Activated CD8-positive, alpha-beta memory T cell treated with anti-CD3 and anti-CD28 coated beads, Interleukin-2, amount 50 U/mL, for 24 hours (primary cell): Measurements from ENCODE around the gene PTX4.

Source experiments
- DNase-seq: peaks from one replicate; pipeline ENCODE4 v3.0.0-alpha.2; 2020; ENCODE audit errors: extremely low read depth

Gene PTX4

DNA sequence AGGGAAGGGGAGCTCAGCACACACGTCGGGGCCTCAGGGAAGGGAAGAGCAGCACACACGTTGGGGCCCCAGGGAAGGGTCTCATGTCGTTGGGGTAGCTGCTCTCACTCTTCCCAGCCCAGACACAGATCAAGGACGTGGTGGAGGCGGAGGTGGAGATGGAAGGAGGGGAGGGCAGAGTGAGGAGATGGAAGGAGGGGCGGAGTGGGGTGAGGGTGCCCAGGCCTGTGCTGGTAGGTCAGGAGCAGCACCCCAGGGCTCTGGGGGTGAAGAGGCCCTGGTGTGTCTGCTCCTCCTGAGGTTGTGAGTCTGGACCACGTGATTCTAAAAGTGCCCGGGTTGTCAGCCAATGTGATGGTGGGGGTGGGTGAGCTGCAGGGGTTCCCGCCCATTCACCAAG is 28.8 kb downstream of the PTX4 start:
- no peak for DNase-seq

- DNase-seq, result no peak
These were observed 29.8 kb downstream of the PTX4 start for GRCh38 chr16:1458977-1459341.

DNA sequence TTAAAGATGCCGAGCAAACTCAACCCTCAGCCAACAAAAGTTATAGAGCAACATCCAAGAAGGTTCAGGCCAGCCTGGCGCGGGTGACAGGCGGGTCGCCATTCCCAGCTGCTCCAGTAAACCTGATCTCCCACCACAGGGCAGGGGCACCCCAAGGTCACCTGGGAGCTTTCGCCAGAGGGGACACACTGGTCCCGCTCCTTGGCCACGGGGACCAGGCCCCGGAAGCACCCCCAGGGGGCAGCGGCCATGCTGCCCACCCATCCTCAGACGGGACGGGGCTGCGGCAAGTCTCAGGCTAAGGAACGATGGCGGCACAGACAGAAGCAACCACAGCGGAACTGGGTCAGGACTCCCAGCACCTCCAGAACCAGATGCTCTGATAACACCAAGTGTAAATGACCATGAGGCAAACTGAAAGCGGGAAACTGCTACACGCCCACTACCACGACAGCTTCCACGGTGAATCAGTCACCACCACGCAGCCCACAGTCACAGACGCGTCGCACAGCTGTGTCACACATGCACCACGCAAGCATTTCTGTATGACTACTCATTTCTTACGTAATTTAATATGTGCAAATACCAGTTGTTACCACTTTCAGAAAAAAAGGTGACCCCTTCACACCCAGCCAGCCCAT is 30.3 kb downstream of the PTX4 start:
- DNase-seq, result no peak

DNA sequence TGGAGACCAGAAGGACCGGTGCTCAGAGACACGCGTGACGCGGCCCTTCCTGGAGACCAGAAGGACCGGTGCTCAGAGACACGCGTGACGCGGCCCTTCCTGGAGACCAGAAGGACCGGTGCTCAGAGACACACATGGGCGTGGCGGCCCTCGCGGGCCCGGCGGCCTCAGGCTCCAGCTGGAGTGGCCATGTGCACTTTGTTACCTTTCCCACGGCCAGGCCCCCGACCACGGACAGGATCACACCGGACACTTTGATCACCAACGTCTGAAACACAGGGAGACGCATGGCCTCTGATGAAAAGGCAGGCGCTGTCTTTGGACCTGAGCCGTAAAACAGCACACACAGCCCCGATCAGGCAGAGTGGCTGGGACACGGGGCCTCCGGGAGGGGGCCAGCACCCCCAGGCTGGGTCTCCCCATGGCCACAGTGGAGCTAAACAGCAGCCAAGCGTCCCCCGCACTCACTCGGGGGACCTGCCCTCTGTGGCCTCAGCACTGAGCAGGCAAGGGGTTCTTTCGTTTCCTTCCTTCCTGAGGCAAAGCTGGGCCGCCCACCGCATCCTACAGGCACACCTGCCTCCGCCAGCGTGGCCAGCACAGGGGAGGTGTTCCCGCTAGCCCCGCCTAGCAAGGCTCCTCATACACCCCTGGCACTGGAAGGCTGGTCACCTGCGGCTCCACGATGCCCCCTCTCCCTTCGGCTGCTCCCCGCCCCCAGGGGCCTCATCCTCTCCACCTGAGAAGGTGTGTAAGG is 31.1 kb downstream of the PTX4 start:
- DNase-seq, result no peak

DNA sequence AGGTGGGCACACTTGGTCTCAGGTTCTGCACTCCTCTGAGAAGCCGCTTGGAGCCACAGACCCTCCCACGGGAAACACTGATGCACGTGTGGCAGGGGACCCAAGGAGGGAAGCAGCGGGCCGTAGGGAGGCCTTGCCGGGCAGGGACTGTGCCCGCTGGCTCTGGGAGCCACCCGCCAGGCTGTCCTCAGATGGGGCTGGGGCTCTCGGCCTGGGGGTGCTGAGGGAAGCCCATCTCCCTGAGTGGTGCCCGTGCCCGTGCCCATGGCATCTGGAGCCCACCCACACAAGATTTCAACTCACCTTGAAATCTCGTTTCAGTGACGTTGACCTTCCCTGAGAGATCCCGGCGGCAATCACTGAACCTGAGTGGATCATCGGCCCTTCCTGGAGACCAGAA is 31.8 kb downstream of the PTX4 start:
- DNase-seq, result no peak

GRCh38 chr16:1455190-1456171 is 33.3 kb downstream of the PTX4 start:
- DNase-seq, result no peak

DNA sequence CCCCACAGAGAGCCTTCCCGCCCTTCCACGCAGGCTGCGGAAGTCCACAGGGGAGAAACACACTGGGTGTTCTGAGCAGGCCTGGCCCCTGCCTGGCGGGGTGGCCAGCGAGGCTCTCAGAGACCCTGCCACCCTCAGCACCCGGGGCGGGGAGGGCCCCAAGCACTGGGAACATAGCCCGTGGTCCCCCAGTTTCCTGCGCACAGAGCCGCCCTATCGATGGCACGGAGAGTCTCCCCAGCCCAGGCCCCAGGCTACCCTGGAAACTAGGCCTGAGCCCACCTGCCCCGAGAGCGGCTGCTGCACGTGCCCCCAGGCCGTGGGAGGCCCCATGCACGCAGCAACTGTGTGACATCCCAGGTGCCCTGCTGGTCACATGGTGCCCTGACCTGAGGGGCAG is 34.2 kb downstream of the PTX4 start:
- no peak for DNase-seq

- no peak for DNase-seq
These were observed 35.4 kb downstream of the PTX4 start for GRCh38 chr16:1453316-1453715.

- DNase-seq, result no peak
These were observed 36.2 kb downstream of the PTX4 start for GRCh38 chr16:1452530-1452929.

DNA sequence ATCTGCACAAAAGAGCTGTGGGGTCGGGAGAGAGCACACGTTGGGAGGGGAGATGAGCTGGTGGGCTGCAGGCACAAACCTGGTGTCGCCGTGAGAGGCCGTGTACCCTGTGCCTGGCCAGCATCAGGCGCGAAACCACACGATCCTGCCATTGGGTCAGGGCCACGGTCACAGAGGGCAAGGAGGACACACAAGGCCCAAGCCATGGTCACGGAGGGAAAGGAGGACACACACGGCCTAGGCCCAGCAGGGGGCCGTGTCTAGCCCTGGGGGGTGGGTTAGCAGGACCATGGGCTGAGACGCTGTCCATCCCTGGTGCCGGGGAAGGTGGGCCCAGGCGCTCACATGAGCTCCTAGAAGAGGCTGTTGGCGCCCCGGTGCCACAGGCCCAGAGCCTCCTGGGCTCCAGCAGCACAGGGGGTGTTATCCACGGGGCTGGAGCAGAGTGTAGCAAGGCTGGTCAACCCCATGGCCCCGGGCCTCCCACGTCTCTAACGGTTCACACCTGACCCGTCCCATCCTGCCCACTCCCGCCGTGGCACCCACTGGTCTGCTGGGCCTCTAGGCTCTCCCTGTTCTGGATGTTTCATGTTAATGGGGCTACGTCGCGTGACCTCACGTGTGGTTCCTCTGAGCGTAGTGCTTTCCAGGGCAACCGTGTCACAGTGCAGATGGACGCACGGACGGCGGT is 36.9 kb downstream of the PTX4 start:
- DNase-seq, result no peak

- DNase-seq, result no peak
These were observed 37.9 kb downstream of the PTX4 start for GRCh38 chr16:1450841-1451240.

DNA sequence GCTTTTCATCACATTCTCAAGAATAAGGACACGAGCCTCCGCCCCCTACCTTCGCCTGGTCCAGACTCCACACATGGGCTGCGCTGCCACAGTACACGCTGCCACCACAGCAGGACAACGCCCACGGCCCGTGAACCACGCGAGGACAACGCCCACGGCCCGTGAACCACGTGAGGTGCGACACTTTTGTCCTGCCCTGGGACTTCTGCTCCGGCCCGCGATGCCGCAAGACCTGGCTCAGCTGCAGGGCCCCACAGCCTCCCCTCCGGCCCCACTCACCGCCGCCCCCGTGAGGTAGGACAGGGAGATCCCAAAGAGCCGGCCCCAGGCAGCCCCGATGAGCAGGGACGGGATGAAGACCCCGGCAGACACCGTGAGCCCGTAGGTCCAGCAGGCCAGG is 38.5 kb downstream of the PTX4 start:
- DNase-seq, result no peak

- no peak for DNase-seq
These were observed 39.4 kb downstream of the PTX4 start for GRCh38 chr16:1449201-1449788.

GRCh38 chr16:1448536-1449116 is 40.1 kb downstream of the PTX4 start:
- DNase-seq, result no peak

DNA sequence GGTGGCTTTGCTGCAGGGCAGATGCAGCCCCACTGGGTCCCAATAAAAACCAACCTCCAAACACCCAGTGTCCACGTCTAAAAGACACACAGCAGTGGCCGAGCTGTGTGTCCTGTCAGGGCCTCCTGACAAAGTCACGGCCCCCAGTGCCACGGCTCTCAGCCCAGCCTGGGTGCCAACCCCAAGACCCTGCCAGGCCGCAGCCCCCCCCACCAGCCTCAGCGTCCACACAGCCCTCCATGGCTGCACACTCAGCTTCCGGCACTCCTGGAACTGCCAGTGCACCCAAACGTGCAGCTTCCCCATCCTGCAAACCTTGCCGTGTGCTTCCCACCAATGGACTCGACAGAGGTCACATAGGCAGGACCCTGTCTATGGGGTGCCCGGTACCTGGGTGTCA is 40.8 kb downstream of the PTX4 start:
- no peak for DNase-seq

DNA sequence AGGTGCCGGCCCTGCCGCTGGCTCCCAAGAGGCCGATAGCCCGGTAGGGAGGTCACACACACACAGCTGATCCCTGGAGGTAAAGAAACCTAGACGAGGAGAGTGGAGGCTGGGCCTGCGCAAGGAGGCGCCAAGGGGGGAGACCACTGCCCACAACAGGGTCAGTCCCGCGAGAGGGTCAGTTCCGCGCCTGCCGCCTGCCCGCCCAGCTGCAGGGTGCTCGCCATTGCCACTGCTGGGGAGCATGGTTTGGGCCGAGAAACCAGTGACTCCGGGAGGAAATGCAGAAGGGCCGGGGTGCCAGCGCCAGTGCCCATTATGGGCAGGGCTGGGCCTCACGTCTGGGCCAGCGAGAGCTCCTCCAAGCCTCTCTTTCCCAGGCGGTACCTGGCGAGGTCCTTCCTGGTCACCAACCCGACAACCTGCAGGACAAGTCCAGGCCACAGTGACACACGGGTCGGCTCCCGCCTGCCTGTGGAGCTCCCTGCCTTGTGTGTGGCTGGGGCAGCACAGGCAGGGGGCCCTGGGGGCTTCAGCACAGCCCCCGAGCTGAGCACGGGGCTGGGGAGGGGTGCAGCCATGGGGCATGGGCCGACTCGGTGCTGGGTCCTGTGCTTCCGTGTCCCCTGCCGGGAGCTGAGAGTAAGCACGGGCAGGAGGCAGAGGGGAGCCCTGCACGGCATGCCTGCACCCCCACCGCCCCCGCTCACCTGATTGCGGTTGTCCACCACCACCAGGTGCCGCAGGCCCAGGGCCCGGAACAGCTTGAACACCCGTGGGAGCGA is 42.3 kb downstream of the PTX4 start:
- no peak for DNase-seq

DNA sequence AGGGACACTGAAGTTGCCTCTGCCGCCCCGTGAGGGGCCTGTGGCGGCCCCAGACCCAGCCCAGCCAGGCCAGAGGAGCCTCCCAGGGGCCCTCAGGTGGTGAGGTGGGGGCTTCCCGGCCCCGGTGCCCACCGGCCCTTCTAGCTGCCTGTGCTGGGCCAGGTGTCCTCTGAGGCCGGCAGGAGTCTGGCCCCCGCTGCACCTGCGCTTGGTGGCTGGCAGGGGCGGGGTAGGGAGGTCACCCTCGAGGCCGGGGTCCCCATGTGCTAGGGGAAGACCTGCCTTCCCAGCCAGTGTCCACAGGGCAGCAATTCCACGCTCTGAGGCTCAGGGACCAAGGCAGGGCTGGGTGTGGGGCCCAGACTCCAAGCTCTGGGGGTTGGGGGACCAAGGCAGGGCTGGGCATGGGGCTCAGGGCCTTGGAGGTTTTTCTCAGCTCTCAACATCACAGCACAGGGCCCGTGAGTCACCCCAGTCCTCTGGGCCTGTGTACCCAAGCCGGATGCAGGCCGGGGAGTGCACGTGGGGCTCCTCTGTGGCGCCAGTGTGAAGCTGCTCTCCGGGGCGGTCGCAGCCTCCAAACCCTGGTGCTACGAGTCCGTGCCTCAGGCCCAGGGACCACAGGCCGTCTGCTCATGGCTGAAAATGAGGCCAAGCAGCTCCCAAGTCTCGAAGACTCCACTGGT is 43.1 kb downstream of the PTX4 start:
- DNase-seq, result no peak

DNA sequence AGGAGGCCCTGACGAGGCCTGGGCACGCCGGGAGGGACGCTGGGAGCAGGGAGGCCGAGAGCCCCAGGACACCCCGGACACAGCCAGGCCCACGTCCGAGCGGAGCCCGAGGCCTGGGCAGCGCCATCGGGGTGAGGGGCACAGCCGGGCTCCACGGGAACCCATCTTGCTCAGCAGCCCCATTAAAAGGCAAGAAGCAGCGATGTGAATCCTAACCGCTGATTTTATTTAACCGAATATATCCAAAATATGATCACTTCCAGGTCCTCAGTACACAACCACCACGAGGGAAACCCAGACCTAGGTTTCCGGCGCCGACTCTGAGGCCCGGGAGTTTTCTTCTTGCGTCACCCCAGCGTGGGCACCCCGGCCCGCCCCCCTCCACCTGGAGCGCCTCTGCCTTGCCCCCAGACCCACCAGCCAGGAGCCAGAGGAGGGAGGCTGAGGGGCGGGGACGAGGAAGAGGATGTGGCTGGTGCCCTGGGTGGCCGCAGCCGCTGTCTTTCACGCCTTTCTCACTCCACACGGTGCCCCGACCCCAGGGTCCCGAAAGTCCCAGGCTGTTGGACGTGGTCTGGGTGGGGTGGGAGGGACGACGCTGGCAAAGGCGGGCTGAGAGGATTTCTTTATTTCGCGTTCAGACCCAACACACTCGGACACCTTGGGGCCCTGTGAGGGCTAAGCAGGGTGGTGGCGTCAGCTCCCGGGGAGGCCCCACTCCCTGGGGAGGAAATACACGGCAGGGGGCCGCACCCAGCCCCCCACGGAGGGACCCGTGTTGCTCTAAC is 43.8 kb downstream of the PTX4 start:
- DNase-seq, result no peak
